ENCODE data around the gene ZNF443.
"Not testable (repeated sequence)": the region's sequence is repeated elsewhere in the genome, so short reads cannot be mapped to it uniquely, and the experiment has no call there.

The ZNF443 gene

GRCh38 chr19:12440541-12441316 is at the start of gene ZNF443:
TSS of gene ZNF443 (minus strand) at chr19:12441021. CDS start at chr19:12440914, 107 bp downstream.
- peak; percentile 95 to 100 (median 99) for DNase-seq

- DNase-seq, result not testable (repeated sequence)
Measured at GRCh38 chr19:12486265-12486783, 45.5 kb upstream of the ZNF443 start.

GRCh38 chr19:12485571-12485970 is 44.8 kb upstream of the ZNF443 start:
- DNase-seq, result no peak

- DNase-seq, result no peak
Measured at GRCh38 chr19:12485052-12485416, 44.2 kb upstream of the ZNF443 start.

- DNase-seq, result peak; percentile 80 to 97 (median 94)
Measured at GRCh38 chr19:12484371-12485051, 43.7 kb upstream of the ZNF443 start, which contains the start of gene ZNF709. TSS of gene ZNF709 (minus strand) at chr19:12484816. CDS start at chr19:12484657, 159 bp downstream.

GRCh38 chr19:12484011-12484370 is 43.2 kb upstream of the ZNF443 start:
- DNase-seq, result no peak

GRCh38 chr19:12482509-12482886 is 41.7 kb upstream of the ZNF443 start:
- no peak for DNase-seq

GRCh38 chr19:12481781-12482508 is 41.1 kb upstream of the ZNF443 start:
- DNase-seq, result no peak

GRCh38 chr19:12478234-12478941 is 37.6 kb upstream of the ZNF443 start:
- peak in 2 of 3 experiments; percentile 33 to 66 for DNase-seq

- DNase-seq, result not testable (repeated sequence)
Measured at GRCh38 chr19:12467651-12468050, 26.8 kb upstream of the ZNF443 start.

- no peak for DNase-seq
Measured at GRCh38 chr19:12465211-12465610, 24.4 kb upstream of the ZNF443 start.

GRCh38 chr19:12464769-12465168 is 23.9 kb upstream of the ZNF443 start:
- DNase-seq, result no peak

- DNase-seq, result not testable (repeated sequence)
Measured at GRCh38 chr19:12464139-12464538, 23.3 kb upstream of the ZNF443 start.

GRCh38 chr19:12453495-12453894 is 12.7 kb upstream of the ZNF443 start:
- peak in 1 of 3 experiments; percentile 4 for DNase-seq

GRCh38 chr19:12450844-12451243 is 10.0 kb upstream of the ZNF443 start:
- no peak for DNase-seq

GRCh38 chr19:12448808-12449207 is 8.0 kb upstream of the ZNF443 start:
- DNase-seq, result peak in 1 of 3 experiments; percentile 12

- peak; percentile 14 to 77 (median 76) for DNase-seq
Measured at GRCh38 chr19:12439686-12440540, 908 bp downstream of the ZNF443 start.

GRCh38 chr19:12430726-12431299 is 10.0 kb downstream of the ZNF443 start:
- not testable (repeated sequence) for DNase-seq

- no peak for DNase-seq
Measured at GRCh38 chr19:12425888-12426274, 14.9 kb downstream of the ZNF443 start.

- no peak for DNase-seq
Measured at GRCh38 chr19:12425236-12425887, 15.5 kb downstream of the ZNF443 start.

GRCh38 chr19:12417273-12417672 is 23.5 kb downstream of the ZNF443 start:
- not testable (repeated sequence) for DNase-seq
